ENCODE results near the gene TLX3.

Gene TLX3

DNA sequence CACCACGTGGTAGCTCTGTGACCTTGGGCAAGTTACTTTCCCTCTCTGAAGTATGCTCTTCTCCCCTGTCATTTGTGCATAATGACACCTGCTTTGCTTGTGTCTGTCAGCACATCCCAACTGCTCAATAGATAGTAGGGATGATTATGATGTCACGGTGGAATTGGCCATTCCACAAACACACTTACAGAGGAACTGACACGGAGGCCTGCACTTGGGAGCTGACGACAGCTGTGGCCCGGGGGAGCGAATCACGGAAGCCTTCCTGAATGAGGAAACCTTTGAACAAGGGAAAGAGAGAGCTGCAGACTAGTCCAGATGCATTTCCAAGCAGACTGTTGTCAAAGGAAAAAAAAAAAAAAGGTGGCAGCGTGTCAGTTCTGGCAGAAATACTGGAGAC is 21.0 kb downstream of the TLX3 start:
- Histone ChIP-seq H3K36me3 (ENCODE audit: control insufficient read depth, insufficient read depth, low read length) (no peaks in the 10 kb centered on the region), H3K4me3 (replicated peaks; ENCODE audit: low read depth, low read length) (no peak overlapping the region), H3K27me3 (replicated peaks; ENCODE audit: control insufficient read depth, insufficient read depth, low read length) (peaks cover 3% of the 10 kb centered on the region)
- TF ChIP-seq, protein P1, sequence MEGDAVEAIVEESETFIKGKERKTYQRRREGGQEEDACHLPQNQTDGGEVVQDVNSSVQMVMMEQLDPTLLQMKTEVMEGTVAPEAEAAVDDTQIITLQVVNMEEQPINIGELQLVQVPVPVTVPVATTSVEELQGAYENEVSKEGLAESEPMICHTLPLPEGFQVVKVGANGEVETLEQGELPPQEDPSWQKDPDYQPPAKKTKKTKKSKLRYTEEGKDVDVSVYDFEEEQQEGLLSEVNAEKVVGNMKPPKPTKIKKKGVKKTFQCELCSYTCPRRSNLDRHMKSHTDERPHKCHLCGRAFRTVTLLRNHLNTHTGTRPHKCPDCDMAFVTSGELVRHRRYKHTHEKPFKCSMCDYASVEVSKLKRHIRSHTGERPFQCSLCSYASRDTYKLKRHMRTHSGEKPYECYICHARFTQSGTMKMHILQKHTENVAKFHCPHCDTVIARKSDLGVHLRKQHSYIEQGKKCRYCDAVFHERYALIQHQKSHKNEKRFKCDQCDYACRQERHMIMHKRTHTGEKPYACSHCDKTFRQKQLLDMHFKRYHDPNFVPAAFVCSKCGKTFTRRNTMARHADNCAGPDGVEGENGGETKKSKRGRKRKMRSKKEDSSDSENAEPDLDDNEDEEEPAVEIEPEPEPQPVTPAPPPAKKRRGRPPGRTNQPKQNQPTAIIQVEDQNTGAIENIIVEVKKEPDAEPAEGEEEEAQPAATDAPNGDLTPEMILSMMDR (IDR thresholded peaks at IDR 0.05; ENCODE audit: insufficient read depth, low read length, poor library complexity, severe bottlenecking): no peak
- DNase-seq (ENCODE audit: extremely low read depth, insufficient read length): no peak

DNA sequence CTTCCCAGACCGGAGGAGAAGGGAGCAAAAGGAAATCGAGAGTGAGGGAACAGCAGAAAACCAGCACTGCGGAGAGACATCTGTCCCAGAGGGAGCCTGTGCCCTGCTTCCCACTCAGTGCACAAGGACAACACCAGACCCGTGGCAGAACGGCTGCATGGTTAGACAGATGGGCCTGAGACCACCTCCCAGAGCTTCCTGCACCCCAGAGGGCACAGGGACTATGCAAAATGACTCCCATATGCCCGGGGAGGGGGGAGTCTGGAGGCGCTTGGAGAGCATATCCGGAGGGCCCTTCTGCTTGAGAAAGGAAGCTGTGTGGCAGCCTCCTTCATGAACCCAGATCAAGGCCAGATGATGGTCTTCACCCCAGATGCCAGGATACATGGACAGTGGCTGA is 26.6 kb downstream of the TLX3 start:
- TF ChIP-seq, protein P1 (IDR thresholded peaks at IDR 0.05; ENCODE audit: insufficient read depth, low read length, poor library complexity, severe bottlenecking): no peak
- Histone ChIP-seq H3K4me3 (replicated peaks; ENCODE audit: low read depth, low read length) (no peak overlapping the region), H3K36me3 (ENCODE audit: control insufficient read depth, insufficient read depth, low read length) (no peaks in the 10 kb centered on the region), H3K27me3 (replicated peaks; ENCODE audit: control insufficient read depth, insufficient read depth, low read length) (peaks cover 3% of the 10 kb centered on the region)
- no peak for DNase-seq (ENCODE audit: extremely low read depth, insufficient read length)

DNA sequence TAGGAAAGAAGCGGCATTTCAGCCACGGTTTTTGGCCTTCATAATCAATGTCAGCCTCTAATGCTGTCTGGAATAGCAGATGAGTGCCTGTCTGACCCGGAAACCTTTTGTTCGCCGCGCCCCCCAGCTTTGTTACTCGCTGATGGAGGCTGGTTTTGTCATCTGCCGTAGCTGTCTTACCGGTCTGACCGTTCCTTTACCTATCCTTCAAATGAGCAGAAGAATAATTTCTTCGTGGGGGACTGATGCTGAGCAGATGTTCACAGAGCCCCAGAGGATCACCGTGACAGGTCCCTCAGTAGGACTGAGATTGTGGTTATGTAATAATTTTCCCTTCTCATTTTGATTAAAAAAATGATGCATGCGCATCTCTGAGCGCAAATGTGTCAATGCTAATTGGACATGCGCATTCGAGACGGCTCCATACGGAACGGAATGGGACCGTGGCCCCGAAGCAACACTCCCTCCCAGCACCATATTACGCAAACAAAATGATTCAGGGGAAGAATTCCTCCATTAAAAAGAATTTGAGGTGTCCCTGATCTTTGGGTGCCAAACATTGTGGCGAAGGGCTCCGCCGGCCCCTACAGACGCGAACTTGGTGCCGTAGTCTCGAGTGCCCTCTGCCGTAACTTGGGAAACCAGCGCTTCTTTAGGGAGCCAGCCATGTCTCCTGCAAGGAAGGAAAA is 27.6 kb downstream of the TLX3 start:
- H3K4me3 ChIP-seq (replicated peaks; ENCODE audit: low read depth, low read length): no peak overlapping the region
- TF ChIP-seq, protein P1 (IDR thresholded peaks at IDR 0.05; ENCODE audit: insufficient read depth, low read length, poor library complexity, severe bottlenecking): peak; percentile 23
- peaks cover 3% of the 10 kb centered on the region for H3K27me3 ChIP-seq (replicated peaks; ENCODE audit: control insufficient read depth, insufficient read depth, low read length)
- DNase-seq (ENCODE audit: extremely low read depth, insufficient read length): no peak
- H3K36me3 ChIP-seq (ENCODE audit: control insufficient read depth, insufficient read depth, low read length): no peaks in the 10 kb centered on the region

DNA sequence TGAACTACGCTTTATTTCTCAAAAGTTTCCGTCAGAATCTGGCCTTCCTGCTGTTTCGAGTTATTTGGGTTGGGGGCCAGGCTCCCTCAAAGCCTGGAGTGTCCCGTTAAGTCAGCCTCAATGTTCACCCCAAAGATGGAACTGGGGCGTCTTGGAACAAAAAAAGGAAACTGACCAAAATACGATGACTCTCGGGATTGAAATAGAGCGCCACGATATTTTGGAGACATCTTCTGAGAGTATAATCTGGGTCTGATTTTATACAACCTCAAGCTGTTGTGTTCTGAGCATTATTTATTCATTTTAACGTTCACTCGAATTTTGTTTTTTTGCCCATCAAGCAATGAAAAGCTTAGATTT is 28.1 kb downstream of the TLX3 start:
- TF ChIP-seq, protein P1 (IDR thresholded peaks at IDR 0.05; ENCODE audit: insufficient read depth, low read length, poor library complexity, severe bottlenecking): no peak
- no peak overlapping the region for H3K4me3 ChIP-seq (replicated peaks; ENCODE audit: low read depth, low read length)
- DNase-seq (ENCODE audit: extremely low read depth, insufficient read length): no peak
- no peaks in the 10 kb centered on the region for H3K36me3 ChIP-seq (ENCODE audit: control insufficient read depth, insufficient read depth, low read length)
- H3K27me3 ChIP-seq (replicated peaks; ENCODE audit: control insufficient read depth, insufficient read depth, low read length): peaks cover 1% of the 10 kb centered on the region; the same call in 1 of the 2 replicates

DNA sequence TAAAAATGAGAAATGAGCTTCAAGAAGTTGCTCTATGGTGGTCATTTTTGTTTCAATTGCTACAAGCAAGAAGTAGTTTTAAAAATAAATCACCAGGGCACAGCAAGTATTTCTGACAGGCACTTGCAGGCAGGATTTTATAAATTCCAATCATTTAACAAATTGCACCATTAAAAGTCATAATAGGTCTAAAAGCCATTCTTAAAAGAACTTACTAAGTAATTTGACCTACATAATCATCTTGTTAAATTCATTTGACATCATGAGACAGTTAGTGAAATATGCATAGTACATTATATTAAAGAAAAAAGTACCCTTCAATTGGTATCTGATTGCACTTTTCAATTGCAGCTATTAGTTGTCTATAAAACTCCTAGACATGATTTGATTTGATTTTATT is 31.0 kb downstream of the TLX3 start:
- no peak overlapping the region for H3K4me3 ChIP-seq (replicated peaks; ENCODE audit: low read depth, low read length)
- no peaks in the 10 kb centered on the region for H3K36me3 ChIP-seq (ENCODE audit: control insufficient read depth, insufficient read depth, low read length)
- H3K27me3 ChIP-seq (replicated peaks; ENCODE audit: control insufficient read depth, insufficient read depth, low read length): peaks cover 1% of the 10 kb centered on the region; the same call in 1 of the 2 replicates
- TF ChIP-seq, protein P1 (IDR thresholded peaks at IDR 0.05; ENCODE audit: insufficient read depth, low read length, poor library complexity, severe bottlenecking): no peak
- no peak for DNase-seq (ENCODE audit: extremely low read depth, insufficient read length)

DNA sequence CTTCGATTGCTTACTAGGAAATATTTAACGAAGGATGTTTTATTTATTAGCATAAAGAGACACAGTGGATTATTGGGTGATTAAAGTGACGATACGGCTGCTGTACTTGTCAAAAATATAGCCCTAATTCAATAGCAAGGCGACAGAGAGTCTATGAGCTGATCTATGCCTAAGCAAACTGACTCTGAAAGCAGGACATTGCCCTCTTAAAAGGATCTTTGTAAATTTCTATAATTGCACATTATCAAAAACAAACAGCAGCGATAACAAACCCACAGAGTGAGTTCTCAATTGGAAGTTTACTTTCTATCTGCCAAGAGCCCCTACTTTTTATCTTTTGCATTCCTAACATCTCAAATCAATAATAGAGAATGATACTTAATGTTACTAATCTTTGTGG is 31.4 kb downstream of the TLX3 start:
- DNase-seq (ENCODE audit: extremely low read depth, insufficient read length): no peak
- Histone ChIP-seq H3K27me3 (replicated peaks; ENCODE audit: control insufficient read depth, insufficient read depth, low read length) (peaks cover 1% of the 10 kb centered on the region; the same call in 1 of the 2 replicates), H3K4me3 (replicated peaks; ENCODE audit: low read depth, low read length) (no peak overlapping the region), H3K36me3 (ENCODE audit: control insufficient read depth, insufficient read depth, low read length) (no peaks in the 10 kb centered on the region)
- TF ChIP-seq, protein P1 (IDR thresholded peaks at IDR 0.05; ENCODE audit: insufficient read depth, low read length, poor library complexity, severe bottlenecking): no peak

Data from GM06990 (cell line).